Smooth muscle cell (in vitro differentiated cells): ENCODE results near the gene EIF3M. TPM values are rescaled to one million over a fixed set of nuclear protein-coding genes. Genes with fewer than 3 reads are reported as not detected.

Source experiments
- DNase-seq: peaks from one replicate; lab custom pipeline; 2025; ENCODE audit not compliant: unreplicated experiment; lab: John Stamatoyannopoulos, UW
- H2AFZ ChIP-seq: fragments of 200-600 bp; sonication (generic); 2 replicates; pipeline ENCODE4 v1.6.0; 2016; ENCODE audit warnings: antibody characterized with exemption, low read depth, mild to moderate bottlenecking
- H3F3A ChIP-seq: fragments of 200-600 bp; sonication (generic); 2 replicates; pipeline ENCODE4 v1.6.0; 2017; ENCODE audit warnings: antibody characterized with exemption, low read depth
- H3K27ac ChIP-seq: fragments of 200-600 bp; sonication (generic); 2 replicates; pipeline ENCODE4 v1.5.1; 2016; ENCODE audit warnings: low read depth, mild to moderate bottlenecking
- H3K27me3 ChIP-seq: fragments of 200-600 bp; sonication (generic); 2 replicates; pipeline ENCODE4 v1.6.1; 2016; ENCODE audit warnings: low read depth, mild to moderate bottlenecking
- H3K36me3 ChIP-seq: fragments of 200-600 bp; sonication (generic); 2 replicates; pipeline ENCODE4 v1.5.1; 2016; ENCODE audit warnings: low read depth
- H3K4me1 ChIP-seq: fragments of 200-600 bp; sonication (generic); 2 replicates; pipeline ENCODE4 v1.5.1; 2016; ENCODE audit warnings: low read depth
- H3K4me2 ChIP-seq: fragments of 200-600 bp; sonication (generic); 2 replicates; pipeline ENCODE4 v1.6.0; 2016; ENCODE audit warnings: mild to moderate bottlenecking
- H3K4me3 ChIP-seq: fragments of 200-600 bp; sonication (generic); 2 replicates; pipeline ENCODE4 v1.5.1; 2016; ENCODE audit warnings: mild to moderate bottlenecking
- H3K79me2 ChIP-seq: fragments of 200-600 bp; sonication (generic); 2 replicates; pipeline ENCODE4 v1.6.0; 2016; ENCODE audit warnings: low read depth, mild to moderate bottlenecking
- H3K9ac ChIP-seq: fragments of 200-600 bp; sonication (generic); 2 replicates; pipeline ENCODE4 v1.6.0; 2016; ENCODE audit warnings: low read depth
- H3K9me3 ChIP-seq: fragments of 200-600 bp; sonication (generic); replicated peaks from 2 replicates; pipeline ENCODE4 v1.5.1; 2016; ENCODE audit warnings: low read depth
- H4K20me1 ChIP-seq: fragments of 200-600 bp; sonication (generic); 2 replicates; pipeline ENCODE4 v1.6.0; 2016; ENCODE audit warnings: low read depth
- WGBS: methylation state at CpG from one replicate; pipeline ENCODE4 v1.1.7; 2016; ENCODE audit warnings: low lambda C conversion rate; 5-methylcytosine and 5-hydroxymethylcytosine counted together
- polyA plus RNA-seq: library from polyadenylated mRNA; unstranded; fragments of >200 nt; fragmentation: Nextera tagmentation; extraction: Ambion mirVana; gene quantifications from 2 replicates; pipeline ENCODE4 v1.2.1, GENCODE V29; 2016
- total RNA-seq: library from RNA; depleted of rRNA; stranded (reverse); fragments of >200 nt; gene quantifications from 2 replicates; pipeline ENCODE4 v1.2.3, GENCODE V29; 2014
- TF ChIP-seq, protein P1 (sequence below): fragments of 200-600 bp; sonication (generic); IDR thresholded peaks from 2 replicates; pipeline ENCODE4 v1.5.1; 2017; ENCODE audit warnings: borderline replicate concordance, mild to moderate bottlenecking, antibody characterized with exemption; ENCODE audit not compliant: insufficient read depth, poor library complexity, severe bottlenecking

The EIF3M gene
- total and polyA plus RNA-seq, 2 experiments from 2014 or later: 193 to 539 TPM

- no peaks in the 10 kb centered on the region for H4K20me1 ChIP-seq
- TF ChIP-seq, protein P1, sequence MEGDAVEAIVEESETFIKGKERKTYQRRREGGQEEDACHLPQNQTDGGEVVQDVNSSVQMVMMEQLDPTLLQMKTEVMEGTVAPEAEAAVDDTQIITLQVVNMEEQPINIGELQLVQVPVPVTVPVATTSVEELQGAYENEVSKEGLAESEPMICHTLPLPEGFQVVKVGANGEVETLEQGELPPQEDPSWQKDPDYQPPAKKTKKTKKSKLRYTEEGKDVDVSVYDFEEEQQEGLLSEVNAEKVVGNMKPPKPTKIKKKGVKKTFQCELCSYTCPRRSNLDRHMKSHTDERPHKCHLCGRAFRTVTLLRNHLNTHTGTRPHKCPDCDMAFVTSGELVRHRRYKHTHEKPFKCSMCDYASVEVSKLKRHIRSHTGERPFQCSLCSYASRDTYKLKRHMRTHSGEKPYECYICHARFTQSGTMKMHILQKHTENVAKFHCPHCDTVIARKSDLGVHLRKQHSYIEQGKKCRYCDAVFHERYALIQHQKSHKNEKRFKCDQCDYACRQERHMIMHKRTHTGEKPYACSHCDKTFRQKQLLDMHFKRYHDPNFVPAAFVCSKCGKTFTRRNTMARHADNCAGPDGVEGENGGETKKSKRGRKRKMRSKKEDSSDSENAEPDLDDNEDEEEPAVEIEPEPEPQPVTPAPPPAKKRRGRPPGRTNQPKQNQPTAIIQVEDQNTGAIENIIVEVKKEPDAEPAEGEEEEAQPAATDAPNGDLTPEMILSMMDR: no peak
- no peaks in the 10 kb centered on the region for H3K79me2 ChIP-seq
- H3K27me3 ChIP-seq: peaks cover 35% of the 10 kb centered on the region
- H3K4me2 ChIP-seq: no peak overlapping the region
- H3F3A ChIP-seq: no peaks in the 10 kb centered on the region
- H3K9me3 ChIP-seq: no peaks in the 10 kb centered on the region
- no peak overlapping the region for H3K4me3 ChIP-seq
- no peaks in the 10 kb centered on the region for H3K36me3 ChIP-seq
- DNase-seq: no peak
- no peaks in the 10 kb centered on the region for H3K4me1 ChIP-seq
- H2AFZ ChIP-seq: no peak overlapping the region
- H3K27ac ChIP-seq: no peak overlapping the region
- no peak overlapping the region for H3K9ac ChIP-seq
Measured at GRCh38 chr11:32630844-32631243, 47.2 kb downstream of the EIF3M start.

- Histone ChIP-seq H3K27ac (no peak overlapping the region), H3K4me1 (no peaks in the 10 kb centered on the region), H2AFZ (no peak overlapping the region), H4K20me1 (no peaks in the 10 kb centered on the region), H3K4me3 (no peak overlapping the region), H3K36me3 (no peaks in the 10 kb centered on the region), H3K9ac (no peak overlapping the region), H3K9me3 (no peaks in the 10 kb centered on the region), H3K4me2 (no peak overlapping the region), H3K27me3 (peaks cover 30% of the 10 kb centered on the region), H3F3A (no peaks in the 10 kb centered on the region), H3K79me2 (no peaks in the 10 kb centered on the region)
- TF ChIP-seq, protein P1: no peak
- DNase-seq: no peak
- WGBS: 83% methylated on average over 2 of the region's 2 CpGs
Measured at GRCh38 chr11:32635819-32636218, 52.2 kb downstream of the EIF3M start.

DNA sequence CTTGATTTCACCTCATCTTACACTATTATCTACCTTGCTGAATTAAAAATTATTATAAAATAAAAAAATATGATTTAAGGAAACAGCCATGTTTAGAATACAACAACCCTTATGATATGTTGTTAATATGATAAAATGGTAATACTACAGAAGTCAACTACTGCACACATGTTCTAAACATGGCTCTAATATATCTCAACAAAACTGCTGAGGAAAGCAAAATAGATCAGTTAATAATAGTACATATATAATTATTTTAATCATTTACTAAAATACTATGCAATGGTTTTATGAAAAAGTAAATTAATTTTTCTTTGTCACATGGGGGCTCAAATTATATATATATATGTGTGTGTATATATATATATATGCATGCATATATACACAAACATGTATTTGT is 57.7 kb downstream of the EIF3M start:
- Histone ChIP-seq H3K9me3 (no peaks in the 10 kb centered on the region), H3K4me1 (no peaks in the 10 kb centered on the region), H4K20me1 (no peaks in the 10 kb centered on the region), H3K4me2 (no peak overlapping the region), H2AFZ (no peak overlapping the region), H3K27ac (no peak overlapping the region), H3K27me3 (no peaks in the 10 kb centered on the region), H3K4me3 (no peak overlapping the region), H3K9ac (no peak overlapping the region), H3K79me2 (no peaks in the 10 kb centered on the region), H3F3A (no peaks in the 10 kb centered on the region), H3K36me3 (no peaks in the 10 kb centered on the region)
- no peak for DNase-seq
- TF ChIP-seq, protein P1: no peak

DNA sequence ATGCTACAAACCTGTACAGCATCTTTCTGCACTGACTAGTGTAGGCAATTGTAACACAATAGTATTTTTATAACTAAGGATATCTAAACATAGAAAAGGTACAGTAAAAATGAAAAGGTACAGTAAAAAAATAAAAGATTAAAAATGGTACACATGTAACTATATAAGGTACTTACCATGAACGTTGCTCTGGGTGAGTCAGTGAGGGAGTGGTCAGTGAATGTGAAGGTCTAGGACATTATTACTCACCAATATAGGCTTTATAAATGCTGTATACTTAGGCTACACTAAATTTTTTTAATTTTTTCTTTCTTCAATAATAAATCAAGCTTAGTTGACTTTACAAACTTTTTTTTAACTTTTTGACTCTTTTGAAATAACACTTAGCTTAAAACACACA is 59.9 kb downstream of the EIF3M start:
- Histone ChIP-seq H4K20me1 (no peaks in the 10 kb centered on the region), H3K27ac (no peak overlapping the region), H3K27me3 (peaks cover 9% of the 10 kb centered on the region), H3K79me2 (no peaks in the 10 kb centered on the region), H2AFZ (no peak overlapping the region), H3K36me3 (no peaks in the 10 kb centered on the region), H3K4me1 (no peaks in the 10 kb centered on the region), H3K9me3 (no peaks in the 10 kb centered on the region), H3K4me2 (no peak overlapping the region), H3K4me3 (no peak overlapping the region), H3F3A (no peaks in the 10 kb centered on the region), H3K9ac (no peak overlapping the region)
- 35% methylated on average over 1 of the region's 1 CpG for WGBS
- TF ChIP-seq, protein P1: no peak
- no peak for DNase-seq

Other genes starting within 250 kb of the EIF3M start
- gene WT1, start 148.3 kb upstream of the EIF3M start, total RNA-seq: not detected in 2 replicates
- gene WT1, start 148.3 kb upstream of the EIF3M start, polyA plus RNA-seq: not detected in 2 replicates
- gene CCDC73, start 210.8 kb downstream of the EIF3M start, total RNA-seq: not detected in 2 replicates
- gene CCDC73, start 210.8 kb downstream of the EIF3M start, polyA plus RNA-seq: not detected in 2 replicates
- gene PRRG4, start 246.1 kb downstream of the EIF3M start, total RNA-seq: 4.6 and 4.8 TPM in 2 replicates
- 0.49 and 1.4 TPM in 2 replicates for gene PRRG4, start 246.1 kb downstream of the EIF3M start, polyA plus RNA-seq